GM12875 (cell line): ENCODE measurements around the gene SLC25A42.
A peak's percentile ranks its signal among the peaks of the same experiment; 100 is the strongest.
"Not testable (repeated sequence)": the region's sequence is repeated elsewhere in the genome, so short reads cannot be mapped to it uniquely, and the experiment has no call there.

Experiments
- H3K4me3 ChIP-seq: one replicate; pipeline ENCODE4 v1.5.1; 2011; ENCODE audit warnings: low read depth, low read length, control low read depth
- CTCF ChIP-seq: IDR thresholded peaks from 2 replicates; pipeline ENCODE4 v1.5.1; 2011; ENCODE audit warnings: low read depth, mild to moderate bottlenecking, control low read depth, inconsistent platforms, low read length, moderate library complexity, borderline replicate concordance; ENCODE audit not compliant: insufficient read depth

Gene SLC25A42

GRCh38 chr19:19126102-19126501, 62.3 kb downstream of the SLC25A42 start:
- no peak for TF ChIP-seq CTCF
- no peak overlapping the region for H3K4me3 ChIP-seq

GRCh38 chr19:19131989-19132388, 68.2 kb downstream of the SLC25A42 start:
- no peak overlapping the region for H3K4me3 ChIP-seq
- TF ChIP-seq CTCF = no peak

- TF ChIP-seq CTCF = no peak
- H3K4me3 ChIP-seq = no peak overlapping the region
These were observed 69.1 kb downstream of the SLC25A42 start for GRCh38 chr19:19132912-19133311.

- H3K4me3 ChIP-seq = no peak overlapping the region
- no peak for TF ChIP-seq CTCF
These were observed 70.2 kb downstream of the SLC25A42 start for GRCh38 chr19:19133985-19134384.

GRCh38 chr19:19134687-19135158, 70.9 kb downstream of the SLC25A42 start:
- TF ChIP-seq CTCF = no peak
- peak overlapping the region; percentile 8 for H3K4me3 ChIP-seq

- H3K4me3 ChIP-seq = not testable (repeated sequence)
These were observed 71.9 kb downstream of the SLC25A42 start for GRCh38 chr19:19135713-19136112.

- TF ChIP-seq CTCF = no peak
These were observed 73.8 kb downstream of the SLC25A42 start for GRCh38 chr19:19137556-19138108.

More at GRCh38 chr19:19137556-19138108, 73.8 kb downstream of the SLC25A42 start:
- peak overlapping the region; percentile 61 for H3K4me3 ChIP-seq
